GM10266 (cell line): ENCODE measurements around the gene N4BP2.

ENCODE experiments used
- DNase-seq: peaks from one replicate; pipeline ENCODE4 v3.0.0; 2012; ENCODE audit errors: extremely low spot score
- CTCF ChIP-seq: IDR thresholded peaks from 2 replicates; pipeline ENCODE4 v1.5.1; 2012; ENCODE audit warnings: mild to moderate bottlenecking, low read depth; ENCODE audit not compliant: control insufficient read depth, insufficient read depth; ENCODE audit errors: missing control alignments

Gene N4BP2

GRCh38 chr4:40201898-40202297 lies 145.2 kb downstream of the N4BP2 start:
- DNase-seq = no peak
- no peak for TF ChIP-seq CTCF

- DNase-seq = no peak
- no peak for TF ChIP-seq CTCF
These were observed 145.8 kb downstream of the N4BP2 start for GRCh38 chr4:40202474-40202873.

GRCh38 chr4:40204507-40205258 lies 148.0 kb downstream of the N4BP2 start:
- no peak for TF ChIP-seq CTCF
- no peak for DNase-seq

- TF ChIP-seq CTCF = no peak
These were observed 148.9 kb downstream of the N4BP2 start for GRCh38 chr4:40205259-40206198.

GRCh38 chr4:40206426-40206825 lies 149.8 kb downstream of the N4BP2 start:
- DNase-seq = no peak
- TF ChIP-seq CTCF = no peak

More at GRCh38 chr4:40205259-40206198, 148.9 kb downstream of the N4BP2 start:
- DNase-seq = no peak
